Motor neuron (in vitro differentiated cells): ENCODE results near the gene IL6R. TPM values are rescaled to one million over a fixed set of nuclear protein-coding genes. Genes with fewer than 3 reads are reported as not detected.

Experiments
- ATAC-seq, 8 experiments: fragments of 200-7000 bp; cut with Tn5 transposase; replicated peaks in 6 of 8; 2 replicates each; pipeline ENCODE4 v1.8.0; 2021; ENCODE audit warnings: mild to moderate bottlenecking in 8 of 8, moderate library complexity in 8 of 8
- H3K27ac ChIP-seq, 2 donors: fragments of 250-450 bp; sonication (Bioruptor Pico); 2 replicates each; pipeline ENCODE4 v1.9.0; 2021; ENCODE audit warnings: antibody characterized with exemption in 2 of 2, mild to moderate bottlenecking in 2 of 2, moderate library complexity in 1 of 2
- H3K4me1 ChIP-seq, 2 donors: fragments of 250-450 bp; sonication (Bioruptor Pico); replicated peaks in 1 of 2; 2 replicates each; pipeline ENCODE4 v1.6.1; 2021; ENCODE audit warnings: antibody characterized with exemption in 2 of 2, mild to moderate bottlenecking in 2 of 2, moderate library complexity in 1 of 2
- H3K4me3 ChIP-seq, 5 donors: fragments of 250-450 bp; sonication (Bioruptor Pico); 2 replicates each; pipeline ENCODE4 v1.9.0; 2021; ENCODE audit warnings: antibody characterized with exemption in 5 of 5, mild to moderate bottlenecking in 5 of 5, moderate library complexity in 4 of 5
- WGBS, 10 experiments: fragments of 450-650 bp; shearing (Covaris generic); methylation state at CpG; one replicate each; pipeline ENCODE4 v1.0.0; 2022; 5-methylcytosine and 5-hydroxymethylcytosine counted together
- in situ Hi-C, 9 experiments: fragments of 400-800 bp; cut with MboI; loops; one replicate each; pipeline ENCODE4 v1.15.0; 2021; ENCODE audit warnings: low sequenced_read_pairs in 9 of 9, low pct_unique_long_range_greater_than_20kb in 2 of 9; ENCODE audit not compliant: unreplicated experiment in 9 of 9
- total RNA-seq, 8 experiments: library from RNA; unstranded; fragments of 300-600 nt; gene quantifications; 2 replicates each; pipeline versions ENCODE4 v1.2.3 to v1.2.4, GENCODE V29; 2022

Gene IL6R
- total RNA-seq, 8 experiments from 2014 or later, result 0.16 to 35.0 (median 3.3) TPM

DNA sequence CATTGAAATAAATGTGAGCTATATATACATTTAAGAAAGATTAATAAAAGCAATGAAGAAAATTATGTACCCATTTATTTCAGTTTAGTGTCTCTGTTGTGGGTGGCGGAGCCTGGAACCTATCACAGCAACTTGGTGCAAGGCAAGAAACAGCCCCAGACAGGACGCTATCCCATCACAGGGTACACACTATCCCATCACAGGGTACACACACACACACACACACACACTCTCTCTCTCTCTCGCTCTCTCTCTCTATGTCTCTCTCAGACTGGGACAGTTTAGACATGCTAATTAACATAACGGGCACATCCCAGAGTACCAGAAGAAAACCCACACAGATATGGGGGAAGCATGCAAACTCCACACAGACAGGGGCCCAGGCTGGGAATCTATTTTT, 6.5 kb upstream of the IL6R start:
- in situ Hi-C loops, result no loop called here
- no peak for ATAC-seq
- 67 to 100% (median 90%) methylated on average over 1 to 4 of the region's 4 CpGs; no CpG with 5 or more reads in 3 of the 10 experiments for WGBS, 10 experiments
- Histone ChIP-seq H3K4me1 (no peaks in the 10 kb centered on the region), H3K4me3 (no peak overlapping the region), H3K27ac (no peak overlapping the region)

GRCh38 chr1:154400381-154400801, 4.8 kb upstream of the IL6R start:
- in situ Hi-C loops, result no loop called here

DNA sequence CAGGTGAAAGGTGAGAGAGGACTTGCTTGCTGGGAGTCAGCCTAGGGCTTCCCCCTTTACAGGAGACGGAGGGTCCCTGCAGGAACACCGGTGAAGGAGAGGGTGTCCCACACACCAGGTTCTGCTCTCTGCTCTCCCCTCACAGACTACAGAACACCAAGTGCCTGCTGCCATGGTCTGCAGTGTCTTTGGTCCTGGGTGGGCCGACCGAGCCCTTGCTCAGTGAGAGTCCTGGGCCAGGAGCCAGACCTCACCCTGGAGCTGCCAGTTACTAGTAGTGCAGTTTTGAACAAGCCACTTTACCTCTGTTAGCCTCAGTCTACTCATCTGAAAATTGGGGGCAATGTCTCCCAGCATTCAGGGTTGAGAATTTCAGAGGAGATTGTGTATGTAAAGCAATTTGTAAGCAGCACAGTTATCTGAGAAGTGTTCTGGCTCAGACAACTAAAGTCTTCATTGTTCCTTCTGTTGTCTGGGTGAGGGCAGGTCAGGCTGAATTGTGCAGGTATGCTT, 2.7 kb upstream of the IL6R start:
- Histone ChIP-seq H3K4me1 (peaks cover 6 to 8% of the 10 kb centered on the region in 2 donors), H3K27ac (no peak overlapping the region), H3K4me3 (no peak overlapping the region)
- in situ Hi-C loops, result no loop called here
- 70 to 93% (median 88%) methylated on average over 2 to 4 of the region's 4 CpGs; no CpG with 5 or more reads in 3 of the 10 experiments for WGBS, 10 experiments
- ATAC-seq, result no peak

More at GRCh38 chr1:154400381-154400801, 4.8 kb upstream of the IL6R start:
- Histone ChIP-seq H3K4me3 (no peak overlapping the region), H3K4me1 (no peaks in the 10 kb centered on the region), H3K27ac (no peak overlapping the region)
- WGBS, 10 experiments, result 35 to 100% (median 86%) methylated on average over 1 to 4 of the region's 4 CpGs; no CpG with 5 or more reads in 1 of the 10 experiments
- ATAC-seq, result no peak

DNA sequence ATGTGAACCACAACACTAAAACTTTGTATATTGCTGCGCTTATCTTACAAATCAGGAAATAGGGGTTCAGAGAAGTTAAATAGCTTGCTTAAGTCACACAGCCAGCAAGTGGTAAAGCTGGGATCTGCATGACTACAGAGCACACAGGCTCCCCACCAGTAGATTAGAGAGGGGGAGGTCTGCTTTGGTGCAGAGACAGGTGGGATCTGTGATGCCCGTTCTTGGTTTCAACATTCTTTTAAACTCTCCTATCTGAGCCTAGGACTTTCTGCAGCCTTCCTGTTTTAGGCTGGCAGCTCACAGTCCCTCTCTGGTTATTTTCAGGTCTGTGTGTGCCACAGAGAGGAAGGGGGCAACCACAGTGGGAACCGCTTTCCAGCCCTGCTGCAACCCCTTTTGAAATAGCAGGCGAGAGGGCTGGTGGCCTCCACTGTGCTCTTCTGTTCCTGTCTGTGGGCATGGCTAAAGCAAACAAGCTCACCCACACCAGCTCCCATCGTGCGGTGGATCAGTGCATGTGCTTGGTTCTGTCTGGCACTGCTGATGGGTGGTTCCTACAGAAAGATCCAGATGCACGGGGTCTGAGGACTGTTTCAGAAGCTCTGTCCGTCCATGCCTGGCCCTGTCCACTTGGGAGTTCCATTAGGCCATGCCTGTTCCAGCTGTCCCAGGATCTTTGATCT, 1.7 kb upstream of the IL6R start:
- no peak overlapping the region for H3K4me3 ChIP-seq
- in situ Hi-C loops, result no loop called here
- peaks cover 6 to 8% of the 10 kb centered on the region in 2 donors for H3K4me1 ChIP-seq
- ATAC-seq, result no peak
- no peak overlapping the region for H3K27ac ChIP-seq
- WGBS, 10 experiments, result 67 to 88% (median 81%) methylated on average over 1 to 8 of the region's 8 CpGs; no CpG with 5 or more reads in 2 of the 10 experiments

GRCh38 chr1:154403983-154404382, 1.2 kb upstream of the IL6R start:
- in situ Hi-C loops, result no loop called here
- Histone ChIP-seq H3K4me1 (peaks cover 6 to 8% of the 10 kb centered on the region in 2 donors), H3K27ac (no peak overlapping the region), H3K4me3 (no peak overlapping the region)
- 65 to 100% (median 80%) methylated on average over 1 to 3 of the region's 3 CpGs; no CpG with 5 or more reads in 3 of the 10 experiments for WGBS, 10 experiments
- ATAC-seq, result no peak

DNA sequence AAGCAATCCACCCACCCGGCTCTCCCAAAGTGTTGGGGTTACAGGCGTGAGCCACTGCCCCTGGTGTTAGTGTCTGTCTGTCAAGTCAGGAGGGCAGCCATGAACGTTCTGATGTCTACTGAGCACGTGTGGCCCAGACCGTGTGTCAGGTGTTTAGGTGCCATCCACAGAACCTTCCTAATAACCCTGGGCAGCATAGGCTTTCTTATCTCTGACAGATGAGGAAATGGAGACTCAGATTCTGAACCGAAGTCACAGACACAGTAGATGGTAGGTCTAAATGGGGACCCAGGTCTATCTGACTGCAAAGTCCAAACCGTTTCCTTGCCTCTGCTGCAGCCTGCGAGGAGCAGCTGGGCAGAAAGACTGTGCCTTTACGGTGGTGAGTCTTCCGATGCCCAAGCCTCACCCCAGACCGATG, 622 bp upstream of the IL6R start:
- H3K4me1 ChIP-seq, result peaks cover 6 to 8% of the 10 kb centered on the region in 2 donors

GRCh38 chr1:154405747-154406571, 816 bp downstream of the IL6R start:
- Histone ChIP-seq H3K27ac (no peak overlapping the region), H3K4me1 (peaks cover 6 to 8% of the 10 kb centered on the region in 2 donors), H3K4me3 (peak overlapping the region; percentile 34 to 45 (median 40))
- ATAC-seq, result peak; percentile 31 to 83 (median 78)
- WGBS, 10 experiments, result 8 to 21% (median 11%) methylated on average over 3 to 25 of the region's 40 CpGs; no CpG with 5 or more reads in 6 of the 10 experiments
- in situ Hi-C loops, result no loop called here

More for the DNA sequence above, 622 bp upstream of the IL6R start:
- WGBS, 10 experiments, result 0 to 90% (median 58%) methylated on average over 2 to 10 of the region's 11 CpGs; no CpG with 5 or more reads in 2 of the 10 experiments
- ATAC-seq, result no peak
- Histone ChIP-seq H3K27ac (no peak overlapping the region), H3K4me3 (peak overlapping the region in 1 of 5 donors; percentile 45)
- in situ Hi-C loops, result no loop called here

DNA sequence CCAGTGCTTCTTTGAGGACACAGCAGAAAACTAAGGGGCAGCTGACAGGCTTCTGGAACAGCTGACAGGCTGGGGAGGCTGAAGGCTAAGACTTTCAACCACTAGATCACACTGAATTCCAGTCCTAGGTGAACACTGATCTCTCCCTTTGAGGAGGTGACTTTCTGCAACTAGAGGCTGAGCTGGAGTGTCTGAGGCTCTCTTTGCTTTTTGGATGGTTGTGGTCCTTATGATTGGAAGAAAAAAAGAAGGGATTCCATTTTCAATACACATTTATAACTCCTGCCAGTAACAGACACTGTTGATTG, 1.4 kb downstream of the IL6R start:
- ATAC-seq, result no peak
- Histone ChIP-seq H3K27ac (no peak overlapping the region), H3K4me3 (peak overlapping the region in 2 of 5 donors; percentile 43 to 45), H3K4me1 (peaks cover 6 to 8% of the 10 kb centered on the region in 2 donors)
- in situ Hi-C loops, result no loop called here

DNA sequence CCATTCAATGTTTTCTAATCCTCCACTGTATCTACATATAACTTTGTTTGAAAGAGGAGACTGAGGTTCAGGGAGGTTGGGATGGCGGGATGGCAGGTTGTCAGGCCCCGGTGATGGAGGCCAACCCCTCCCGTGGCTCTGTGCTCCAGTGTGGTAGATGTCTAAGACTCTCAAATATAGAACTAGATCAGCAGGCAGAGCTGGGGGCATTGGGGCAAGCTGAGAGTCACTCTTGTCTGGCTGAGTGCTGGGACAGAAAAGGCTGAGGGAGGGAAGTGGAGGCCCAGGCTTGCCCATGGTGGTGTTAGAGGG, 1.7 kb downstream of the IL6R start:
- Histone ChIP-seq H3K4me1 (peaks cover 6 to 8% of the 10 kb centered on the region in 2 donors), H3K4me3 (no peak overlapping the region), H3K27ac (no peak overlapping the region)
- ATAC-seq, result no peak
- in situ Hi-C loops, result no loop called here
- 69 to 100% (median 100%) methylated on average over 1 to 3 of the region's 3 CpGs; no CpG with 5 or more reads in 1 of the 10 experiments for WGBS, 10 experiments

- peak in 1 of 8 experiments; percentile 0 for ATAC-seq
- no peak overlapping the region for H3K27ac ChIP-seq
- in situ Hi-C loops, result no loop called here
- 50 to 94% (median 75%) methylated on average over 2 to 9 of the region's 11 CpGs; no CpG with 5 or more reads in 2 of the 10 experiments for WGBS, 10 experiments
- no peak overlapping the region for H3K4me3 ChIP-seq
- peaks cover 6 to 8% of the 10 kb centered on the region in 2 donors for H3K4me1 ChIP-seq
Measured at GRCh38 chr1:154407198-154408091, 2.3 kb downstream of the IL6R start.

DNA sequence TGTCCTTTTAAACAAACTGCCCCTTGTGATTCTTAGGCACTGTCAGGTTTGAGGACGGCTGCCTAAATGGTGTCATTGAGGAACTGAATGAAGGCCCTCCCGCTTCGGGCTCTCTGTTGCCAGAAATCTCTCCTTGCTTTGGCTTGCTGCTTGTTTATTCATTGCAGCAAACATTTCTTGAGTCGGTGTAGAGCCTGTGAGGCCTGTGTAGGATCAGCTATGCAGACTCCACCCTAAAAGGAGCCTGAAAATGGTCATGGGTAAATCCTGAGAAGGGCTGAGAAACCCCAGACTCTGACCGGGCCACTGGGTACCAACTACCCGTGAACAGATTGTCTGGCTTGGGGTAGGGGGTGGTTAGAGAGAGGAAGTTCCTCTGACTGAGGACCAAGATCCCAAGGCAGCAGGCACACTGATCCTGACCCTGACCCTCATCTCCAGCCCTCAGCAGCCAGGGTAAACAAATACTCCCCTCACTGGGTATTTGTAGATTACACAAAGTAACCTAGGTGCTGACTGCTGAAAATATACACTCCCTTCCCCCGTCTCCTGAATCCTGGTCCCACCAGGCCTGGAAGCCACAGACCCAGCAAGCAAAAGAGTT, 3.1 kb downstream of the IL6R start:
- peak in 2 of 8 experiments; percentile 1 for ATAC-seq
- in situ Hi-C loops, result no loop called here
- H3K4me3 ChIP-seq, result no peak overlapping the region
- peaks cover 6 to 8% of the 10 kb centered on the region in 2 donors for H3K4me1 ChIP-seq
- H3K27ac ChIP-seq, result no peak overlapping the region
- WGBS, 10 experiments, result 0 to 100% (median 80%) methylated on average over 1 to 7 of the region's 7 CpGs; no CpG with 5 or more reads in 3 of the 10 experiments

DNA sequence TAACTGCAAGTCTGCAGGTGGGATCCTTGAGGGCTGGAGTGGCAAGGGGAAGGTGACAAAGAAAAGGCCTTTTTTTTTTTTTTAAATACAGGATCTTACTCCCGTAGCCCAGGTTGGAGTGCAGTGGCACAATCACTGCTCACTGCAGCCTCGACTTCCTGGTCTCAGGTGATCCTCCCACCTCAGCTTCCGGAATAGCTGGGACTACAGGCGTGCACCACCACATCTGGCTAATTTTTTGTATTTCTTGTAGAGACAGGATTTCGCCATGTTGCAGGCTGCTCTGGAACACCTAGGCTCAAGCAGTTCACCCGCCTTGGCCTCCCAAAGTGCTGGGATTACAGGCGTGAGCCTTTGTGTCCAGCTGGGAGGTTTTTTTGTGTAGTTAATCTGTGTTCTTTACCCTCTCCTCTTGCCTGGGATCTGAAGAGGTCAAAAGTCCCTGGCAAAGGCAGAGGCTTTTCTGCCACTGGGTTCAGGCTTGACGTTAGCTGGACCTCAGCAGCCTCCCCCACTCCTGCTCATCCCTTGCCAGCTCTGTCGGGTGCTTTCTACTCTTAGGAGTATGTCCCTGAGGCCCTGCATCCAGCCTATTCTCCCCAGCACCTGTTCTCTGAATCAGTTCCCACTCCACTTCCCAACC, 5.2 kb downstream of the IL6R start:
- WGBS, 10 experiments, result 33 to 93% (median 70%) methylated on average over 1 to 8 of the region's 9 CpGs; no CpG with 5 or more reads in 3 of the 10 experiments
- no peak for ATAC-seq
- no peak overlapping the region for H3K27ac ChIP-seq
- in situ Hi-C loops, result no loop called here
- no peak overlapping the region for H3K4me3 ChIP-seq
- peaks cover 6 to 8% of the 10 kb centered on the region in 2 donors for H3K4me1 ChIP-seq
